ENCODE measurements around the gene BANF2. TPM values are rescaled to one million over a fixed set of nuclear protein-coding genes. Genes with fewer than 3 reads are reported as not detected.

The BANF2 gene
- total RNA-seq, 6 experiments from 2014 or later, result not detected

- H3K4me1 Mint-ChIP-seq (ENCODE audit: low read depth), result peaks cover 28% of the 10 kb centered on the region
- no peak for TF ChIP-seq CTCF (IDR thresholded peaks at IDR 0.05)
- H3K9me3 Mint-ChIP-seq, result no peaks in the 10 kb centered on the region
- no peaks in the 10 kb centered on the region for H3K36me3 Mint-ChIP-seq (ENCODE audit: low read depth)
- peaks cover 20% of the 10 kb centered on the region for H3K27me3 Mint-ChIP-seq (ENCODE audit: insufficient read depth)
- DNase-seq, result no peak
- H3K4me3 Mint-ChIP-seq, result no peak overlapping the region
- H3K27ac Mint-ChIP-seq, result no peak overlapping the region
These were observed 49.8 kb downstream of the BANF2 start for GRCh38 chr20:17749626-17749977.

- no peaks in the 10 kb centered on the region for H3K36me3 Mint-ChIP-seq (ENCODE audit: low read depth)
- no peak for DNase-seq
- peaks cover 28% of the 10 kb centered on the region for H3K4me1 Mint-ChIP-seq (ENCODE audit: low read depth)
- H3K27ac Mint-ChIP-seq, result no peak overlapping the region
- no peak for TF ChIP-seq CTCF (IDR thresholded peaks at IDR 0.05)
- peaks cover 23% of the 10 kb centered on the region for H3K27me3 Mint-ChIP-seq (ENCODE audit: insufficient read depth)
- H3K4me3 Mint-ChIP-seq, result no peak overlapping the region
- no peaks in the 10 kb centered on the region for H3K9me3 Mint-ChIP-seq
These were observed 50.4 kb downstream of the BANF2 start for GRCh38 chr20:17749978-17750721.

- TF ChIP-seq CTCF (IDR thresholded peaks at IDR 0.05), result no peak
- H3K36me3 Mint-ChIP-seq (ENCODE audit: low read depth), result no peaks in the 10 kb centered on the region
- peaks cover 28% of the 10 kb centered on the region for H3K4me1 Mint-ChIP-seq (ENCODE audit: low read depth)
- H3K27me3 Mint-ChIP-seq (ENCODE audit: insufficient read depth), result peaks cover 29% of the 10 kb centered on the region
- DNase-seq, result no peak
- H3K9me3 Mint-ChIP-seq, result no peaks in the 10 kb centered on the region
- H3K27ac Mint-ChIP-seq, result no peak overlapping the region
- H3K4me3 Mint-ChIP-seq, result no peak overlapping the region
These were observed 50.9 kb downstream of the BANF2 start for GRCh38 chr20:17750722-17751045.

- Mint-ChIP-seq H3K27ac (no peak overlapping the region), H3K27me3 (ENCODE audit: insufficient read depth) (peaks cover 37% of the 10 kb centered on the region), H3K9me3 (no peaks in the 10 kb centered on the region), H3K36me3 (ENCODE audit: low read depth) (no peaks in the 10 kb centered on the region), H3K4me1 (ENCODE audit: low read depth) (peaks cover 25% of the 10 kb centered on the region), H3K4me3 (no peak overlapping the region)
- TF ChIP-seq CTCF (IDR thresholded peaks at IDR 0.05), result no peak
- no peak for DNase-seq
These were observed 51.9 kb downstream of the BANF2 start for GRCh38 chr20:17751640-17752039.

- TF ChIP-seq CTCF (IDR thresholded peaks at IDR 0.05), result no peak
- no peak overlapping the region for H3K4me3 Mint-ChIP-seq
- no peak overlapping the region for H3K27ac Mint-ChIP-seq
- no peaks in the 10 kb centered on the region for H3K36me3 Mint-ChIP-seq (ENCODE audit: low read depth)
- DNase-seq, result no peak
- no peaks in the 10 kb centered on the region for H3K9me3 Mint-ChIP-seq
- peaks cover 41% of the 10 kb centered on the region for H3K27me3 Mint-ChIP-seq (ENCODE audit: insufficient read depth)
- H3K4me1 Mint-ChIP-seq (ENCODE audit: low read depth), result peaks cover 17% of the 10 kb centered on the region
These were observed 52.7 kb downstream of the BANF2 start for GRCh38 chr20:17752459-17752858.
